SKM-1 (cell line): ENCODE data around the gene EPM2A.
A peak's percentile ranks its signal among the peaks of the same experiment; 100 is the strongest.
"Not testable (repeated sequence)": the region's sequence is repeated elsewhere in the genome, so short reads cannot be mapped to it uniquely, and the experiment has no call there.

Experiments used
- DNase-seq: peaks from one replicate; lab custom pipeline; 2025; ENCODE audit not compliant: unreplicated experiment; lab: John Stamatoyannopoulos, UW

The EPM2A gene

GRCh38 chr6:145731447-145731846, 3.9 kb downstream of the EPM2A start:
- DNase-seq, result no peak

GRCh38 chr6:145729887-145730286, 5.4 kb downstream of the EPM2A start:
- no peak for DNase-seq

- no peak for DNase-seq
These were observed 6.6 kb downstream of the EPM2A start for GRCh38 chr6:145728444-145729385.

GRCh38 chr6:145727817-145728388, 7.4 kb downstream of the EPM2A start:
- no peak for DNase-seq

GRCh38 chr6:145725570-145725969, 9.8 kb downstream of the EPM2A start:
- no peak for DNase-seq

- DNase-seq, result no peak
These were observed 11.7 kb downstream of the EPM2A start for GRCh38 chr6:145723646-145724045.

- no peak for DNase-seq
These were observed 13.1 kb downstream of the EPM2A start for GRCh38 chr6:145722190-145722589.

- DNase-seq, result no peak
These were observed 14.2 kb downstream of the EPM2A start for GRCh38 chr6:145721144-145721543.

GRCh38 chr6:145715426-145715825, 19.9 kb downstream of the EPM2A start:
- DNase-seq, result no peak

GRCh38 chr6:145714731-145715130, 20.6 kb downstream of the EPM2A start:
- DNase-seq, result no peak

GRCh38 chr6:145713773-145714172, 21.5 kb downstream of the EPM2A start:
- no peak for DNase-seq

- DNase-seq, result no peak
These were observed 23.9 kb downstream of the EPM2A start for GRCh38 chr6:145711372-145711771.

GRCh38 chr6:145707397-145707796, 27.9 kb downstream of the EPM2A start:
- no peak for DNase-seq

- peak; percentile 10 for DNase-seq
These were observed 29.8 kb downstream of the EPM2A start for GRCh38 chr6:145705561-145705960.

GRCh38 chr6:145704143-145704781, 31.1 kb downstream of the EPM2A start:
- DNase-seq, result no peak

GRCh38 chr6:145699462-145699861, 35.9 kb downstream of the EPM2A start:
- no peak for DNase-seq

GRCh38 chr6:145697401-145697800, 37.9 kb downstream of the EPM2A start:
- DNase-seq, result not testable (repeated sequence)

- DNase-seq, result no peak
These were observed 41.1 kb downstream of the EPM2A start for GRCh38 chr6:145694083-145694737.

GRCh38 chr6:145690969-145691368, 44.4 kb downstream of the EPM2A start:
- no peak for DNase-seq

GRCh38 chr6:145689529-145689928, 45.8 kb downstream of the EPM2A start:
- DNase-seq, result no peak

- no peak for DNase-seq
These were observed 46.8 kb downstream of the EPM2A start for GRCh38 chr6:145688493-145688905.
